Measurements from ENCODE around the gene MYT1. TPM values are rescaled to one million over a fixed set of nuclear protein-coding genes. Genes with fewer than 3 reads are reported as not detected.
A peak's percentile ranks its signal among the peaks of the same experiment; 100 is the strongest.

Gene MYT1
- total RNA-seq, 1 donor from 2014 or later, result 1.2 TPM

DNA sequence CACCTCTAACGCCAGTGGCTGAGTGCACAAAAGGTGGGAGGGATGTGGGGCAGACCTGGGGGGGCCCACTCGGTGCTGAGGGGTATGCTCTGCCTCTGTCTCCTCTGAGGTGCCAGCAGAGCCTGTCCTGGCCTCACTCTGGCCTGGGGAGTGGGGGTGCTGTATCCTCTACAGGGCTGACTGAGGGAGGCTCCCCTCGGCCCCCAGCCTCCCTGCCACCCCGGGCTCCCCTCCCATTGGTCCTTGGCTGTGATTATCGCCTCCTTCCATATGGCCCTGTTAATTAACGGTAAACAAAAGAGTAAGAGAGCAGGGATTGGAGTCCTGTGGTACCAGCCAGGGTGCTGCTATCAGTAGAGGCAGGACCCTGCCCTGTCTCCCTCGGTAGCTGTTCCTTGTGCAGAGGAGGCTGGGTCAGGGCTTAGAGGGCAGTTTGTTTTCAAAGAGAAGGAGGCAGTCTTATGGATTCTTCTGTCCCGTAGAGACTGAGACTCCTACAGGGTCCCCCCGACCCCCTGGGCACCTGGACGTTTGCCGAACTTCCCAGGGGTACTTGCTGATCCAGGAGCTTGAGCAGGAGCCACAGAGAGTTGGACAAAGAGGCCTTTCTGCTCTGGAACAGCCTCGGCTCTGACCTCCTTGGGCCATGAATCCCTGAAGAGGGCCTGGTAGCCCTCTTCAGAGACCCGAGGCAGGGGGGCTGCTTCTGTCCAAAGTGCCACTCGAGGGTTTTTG, 1.8 kb downstream of the MYT1 start:
- H3K9me3 ChIP-seq (ENCODE audit: low read depth), result no peaks in the 10 kb centered on the region
- Mint-ChIP-seq H3K4me3 (no peak overlapping the region), H3K27ac (no peak overlapping the region), H3K27me3 (ENCODE audit: insufficient read depth, low read depth) (peaks cover 40% of the 10 kb centered on the region), H3K36me3 (no peaks in the 10 kb centered on the region), H3K9me3 (no peaks in the 10 kb centered on the region), H3K4me1 (peaks cover 42% of the 10 kb centered on the region)
- H3K36me3 ChIP-seq, result no peaks in the 10 kb centered on the region
- H3K27ac ChIP-seq, result no peak overlapping the region
- H3F3A ChIP-seq (ENCODE audit: low read depth), result peaks cover 23% of the 10 kb centered on the region
- H3K79me2 ChIP-seq (ENCODE audit: low read depth), result no peaks in the 10 kb centered on the region
- TF ChIP-seq EZH2 (IDR thresholded peaks at IDR 0.05) (no peak), EZH2phosphoT487 (IDR thresholded peaks at IDR 0.05) (no peak)
- TF ChIP-seq, protein P1, sequence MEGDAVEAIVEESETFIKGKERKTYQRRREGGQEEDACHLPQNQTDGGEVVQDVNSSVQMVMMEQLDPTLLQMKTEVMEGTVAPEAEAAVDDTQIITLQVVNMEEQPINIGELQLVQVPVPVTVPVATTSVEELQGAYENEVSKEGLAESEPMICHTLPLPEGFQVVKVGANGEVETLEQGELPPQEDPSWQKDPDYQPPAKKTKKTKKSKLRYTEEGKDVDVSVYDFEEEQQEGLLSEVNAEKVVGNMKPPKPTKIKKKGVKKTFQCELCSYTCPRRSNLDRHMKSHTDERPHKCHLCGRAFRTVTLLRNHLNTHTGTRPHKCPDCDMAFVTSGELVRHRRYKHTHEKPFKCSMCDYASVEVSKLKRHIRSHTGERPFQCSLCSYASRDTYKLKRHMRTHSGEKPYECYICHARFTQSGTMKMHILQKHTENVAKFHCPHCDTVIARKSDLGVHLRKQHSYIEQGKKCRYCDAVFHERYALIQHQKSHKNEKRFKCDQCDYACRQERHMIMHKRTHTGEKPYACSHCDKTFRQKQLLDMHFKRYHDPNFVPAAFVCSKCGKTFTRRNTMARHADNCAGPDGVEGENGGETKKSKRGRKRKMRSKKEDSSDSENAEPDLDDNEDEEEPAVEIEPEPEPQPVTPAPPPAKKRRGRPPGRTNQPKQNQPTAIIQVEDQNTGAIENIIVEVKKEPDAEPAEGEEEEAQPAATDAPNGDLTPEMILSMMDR (IDR thresholded peaks at IDR 0.05), result no peak
- no peak overlapping the region for H3K4me2 ChIP-seq
- no peak overlapping the region for H3K4me3 ChIP-seq
- H3K9ac ChIP-seq, result no peak overlapping the region
- peaks cover 26% of the 10 kb centered on the region for H3K4me1 ChIP-seq
- peaks cover 47% of the 10 kb centered on the region for H3K27me3 ChIP-seq
- H2AFZ ChIP-seq (replicated peaks), result no peak overlapping the region
- no peak for DNase-seq (ENCODE audit: low spot score)
- H4K20me1 ChIP-seq (ENCODE audit: low read depth), result peaks cover 70% of the 10 kb centered on the region

DNA sequence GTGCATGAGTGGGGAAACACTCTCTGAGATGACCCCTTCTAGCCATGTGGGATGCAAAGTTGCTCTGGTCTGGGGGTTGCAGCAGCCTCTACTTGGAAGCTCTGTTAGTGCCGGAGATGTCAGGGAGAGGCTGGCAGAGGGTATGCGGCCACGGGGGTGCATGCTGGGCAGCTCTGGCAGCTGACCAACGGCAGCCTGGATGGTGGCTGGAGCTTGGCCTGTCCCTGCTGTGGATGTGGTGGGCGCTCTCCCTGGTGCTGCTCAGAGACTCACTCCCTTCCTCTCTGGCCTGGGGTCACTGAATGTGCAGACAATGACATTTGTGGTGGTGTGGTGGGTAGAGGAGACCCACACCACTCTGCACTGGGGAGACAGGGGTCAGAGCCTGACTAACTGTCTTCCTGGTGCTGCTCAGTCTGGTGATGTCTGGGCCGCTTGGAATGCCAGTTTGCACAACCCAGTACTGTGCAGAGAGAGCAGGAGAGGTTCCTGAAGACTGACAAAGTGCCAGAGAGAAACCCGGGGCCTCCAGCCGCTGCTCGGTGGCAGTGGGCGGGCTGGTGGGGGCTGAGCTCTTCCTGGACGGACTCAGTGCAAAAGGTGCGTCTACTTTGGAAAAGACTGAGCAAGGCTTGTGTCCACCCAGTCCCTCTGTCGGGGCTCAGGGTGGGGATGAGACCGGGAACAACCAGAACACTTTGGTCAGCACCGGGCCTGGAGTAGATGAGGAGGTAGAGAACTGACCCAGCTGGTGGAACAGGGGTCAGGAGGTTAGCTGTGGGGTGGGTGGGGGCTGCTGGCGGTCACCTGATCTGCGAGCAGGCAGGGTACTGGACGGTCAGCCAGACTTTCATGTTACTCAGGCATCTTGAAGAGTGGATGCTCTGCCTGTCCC, 2.7 kb downstream of the MYT1 start:
- no peaks in the 10 kb centered on the region for H3K79me2 ChIP-seq (ENCODE audit: low read depth)
- no peaks in the 10 kb centered on the region for H3K36me3 ChIP-seq
- H3K4me1 Mint-ChIP-seq, result peaks cover 32% of the 10 kb centered on the region
- peak overlapping the region; percentile 66 for H3K27ac Mint-ChIP-seq
- H3K4me2 ChIP-seq, result no peak overlapping the region
- peaks cover 24% of the 10 kb centered on the region for H3K4me1 ChIP-seq
- H3K4me3 Mint-ChIP-seq, result no peak overlapping the region
- peaks cover 67% of the 10 kb centered on the region for H4K20me1 ChIP-seq (ENCODE audit: low read depth)
- no peak overlapping the region for H3K4me3 ChIP-seq
- DNase-seq (ENCODE audit: low spot score), result peak; percentile 71
- H3F3A ChIP-seq (ENCODE audit: low read depth), result peaks cover 15% of the 10 kb centered on the region
- H3K9me3 Mint-ChIP-seq, result no peaks in the 10 kb centered on the region
- no peaks in the 10 kb centered on the region for H3K9me3 ChIP-seq (ENCODE audit: low read depth)
- peaks cover 32% of the 10 kb centered on the region for H3K27me3 Mint-ChIP-seq (ENCODE audit: insufficient read depth, low read depth)
- no peak overlapping the region for H3K9ac ChIP-seq
- H3K36me3 Mint-ChIP-seq, result no peaks in the 10 kb centered on the region
- H3K27me3 ChIP-seq, result peaks cover 38% of the 10 kb centered on the region
- TF ChIP-seq EZH2phosphoT487 (IDR thresholded peaks at IDR 0.05) (no peak), EZH2 (IDR thresholded peaks at IDR 0.05) (no peak)
- TF ChIP-seq, protein P1 (IDR thresholded peaks at IDR 0.05), result no peak
- H3K27ac ChIP-seq, result no peak overlapping the region
- no peak overlapping the region for H2AFZ ChIP-seq (replicated peaks)

DNA sequence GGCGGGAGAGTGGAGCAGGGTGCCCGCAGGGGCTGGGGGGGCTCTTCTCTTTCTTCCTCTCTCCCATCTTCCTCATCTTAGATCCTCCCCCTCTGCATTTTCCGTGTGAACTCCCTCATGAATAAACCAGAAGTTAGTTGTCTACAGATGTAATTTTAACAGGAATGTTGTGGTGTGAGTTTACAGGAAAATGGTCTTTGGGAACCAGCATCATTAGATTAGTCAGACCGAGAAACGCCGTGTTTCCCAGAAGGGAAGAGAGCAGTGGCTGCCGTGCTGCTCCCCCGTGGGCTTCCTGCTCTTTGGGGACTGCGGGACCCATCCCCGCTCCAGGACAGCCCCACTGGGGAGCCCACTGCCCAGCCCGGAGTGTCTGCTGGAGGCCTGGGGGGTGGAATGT, 3.4 kb downstream of the MYT1 start:
- Mint-ChIP-seq H3K27ac (no peak overlapping the region), H3K4me1 (peaks cover 25% of the 10 kb centered on the region), H3K27me3 (ENCODE audit: insufficient read depth, low read depth) (peaks cover 24% of the 10 kb centered on the region), H3K36me3 (no peaks in the 10 kb centered on the region), H3K4me3 (no peak overlapping the region), H3K9me3 (no peaks in the 10 kb centered on the region)
- no peak overlapping the region for H3K9ac ChIP-seq
- H3K27me3 ChIP-seq, result peaks cover 32% of the 10 kb centered on the region
- H4K20me1 ChIP-seq (ENCODE audit: low read depth), result peaks cover 60% of the 10 kb centered on the region
- no peaks in the 10 kb centered on the region for H3K36me3 ChIP-seq
- H3K4me1 ChIP-seq, result peaks cover 22% of the 10 kb centered on the region
- H3K79me2 ChIP-seq (ENCODE audit: low read depth), result no peaks in the 10 kb centered on the region
- no peaks in the 10 kb centered on the region for H3K9me3 ChIP-seq (ENCODE audit: low read depth)
- H3K4me3 ChIP-seq, result no peak overlapping the region
- H3K4me2 ChIP-seq, result no peak overlapping the region
- TF ChIP-seq, protein P1 (IDR thresholded peaks at IDR 0.05), result no peak
- TF ChIP-seq EZH2phosphoT487 (IDR thresholded peaks at IDR 0.05), result no peak
- TF ChIP-seq EZH2 (IDR thresholded peaks at IDR 0.05), result no peak
- H3K27ac ChIP-seq, result no peak overlapping the region
- DNase-seq (ENCODE audit: low spot score), result no peak
- H3F3A ChIP-seq (ENCODE audit: low read depth), result peaks cover 8% of the 10 kb centered on the region
- no peak overlapping the region for H2AFZ ChIP-seq (replicated peaks)

Data from neural progenitor cell (in vitro differentiated cells).